DMS53 (cell line): Measurements from ENCODE around the gene AGBL1.
A peak's percentile ranks its signal among the peaks of the same experiment; 100 is the strongest.

Source experiments
- DNase-seq: peaks from one replicate; lab custom pipeline; 2025; lab: John Stamatoyannopoulos, UW

AGBL1 gene

GRCh38 chr15:86591994-86592735 lies 512.5 kb downstream of the AGBL1 start:
- no peak for DNase-seq

DNA sequence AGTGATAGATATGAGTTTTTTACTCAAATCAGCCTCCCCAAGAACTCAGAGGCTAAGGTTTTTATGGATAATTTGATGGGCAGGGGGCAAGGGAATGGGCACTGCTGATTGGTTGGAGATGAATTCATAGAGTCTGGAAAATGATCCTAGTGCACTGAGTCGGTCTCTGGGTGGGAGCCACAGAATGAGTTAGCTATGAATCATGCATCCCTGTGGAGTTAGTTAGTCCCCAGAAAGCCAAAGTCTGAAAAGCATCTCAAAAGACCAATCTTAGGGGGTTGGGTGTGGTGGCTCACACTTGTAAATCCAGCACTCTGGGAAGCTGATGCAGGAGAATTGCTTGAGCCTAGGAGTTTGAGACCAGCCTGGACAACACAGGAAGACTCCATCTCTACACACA lies 516.1 kb downstream of the AGBL1 start:
- DNase-seq: no peak

- DNase-seq: no peak
These were observed 523.8 kb downstream of the AGBL1 start for GRCh38 chr15:86603466-86603865.

DNA sequence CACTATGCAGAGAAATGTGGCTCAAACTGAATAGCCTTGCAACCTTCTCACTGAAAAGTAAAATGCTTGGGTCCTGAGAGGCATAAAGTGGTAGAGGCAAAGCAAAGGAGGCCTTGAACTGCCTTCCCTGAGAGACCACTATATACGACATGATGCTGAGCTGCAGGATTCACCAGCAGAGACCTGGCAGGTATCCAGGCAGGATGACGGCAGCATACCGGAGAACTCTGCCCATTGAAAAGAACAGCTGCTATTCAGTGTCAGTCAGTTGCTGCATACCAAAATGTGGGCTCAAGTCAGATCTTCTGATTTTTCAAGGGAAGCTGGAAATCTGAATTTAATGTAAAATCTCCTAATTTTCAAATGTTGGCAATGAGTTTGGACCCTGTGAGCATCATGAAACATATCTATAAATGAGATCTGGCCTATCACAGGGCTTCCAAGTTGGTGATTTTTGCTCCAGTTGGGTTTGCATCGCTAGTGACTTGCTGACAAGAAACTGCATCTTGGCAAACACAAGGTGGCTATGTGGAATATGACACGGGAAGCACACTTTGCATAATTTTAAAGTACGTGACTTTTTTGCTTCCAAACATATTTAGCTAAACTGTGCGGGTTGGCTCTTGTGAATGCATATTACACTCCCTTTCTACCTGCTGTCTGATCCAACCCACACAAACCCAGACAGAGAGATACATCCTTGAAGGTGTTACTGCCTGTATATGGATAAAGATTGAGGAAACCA lies 529.0 kb downstream of the AGBL1 start:
- DNase-seq: no peak

DNA sequence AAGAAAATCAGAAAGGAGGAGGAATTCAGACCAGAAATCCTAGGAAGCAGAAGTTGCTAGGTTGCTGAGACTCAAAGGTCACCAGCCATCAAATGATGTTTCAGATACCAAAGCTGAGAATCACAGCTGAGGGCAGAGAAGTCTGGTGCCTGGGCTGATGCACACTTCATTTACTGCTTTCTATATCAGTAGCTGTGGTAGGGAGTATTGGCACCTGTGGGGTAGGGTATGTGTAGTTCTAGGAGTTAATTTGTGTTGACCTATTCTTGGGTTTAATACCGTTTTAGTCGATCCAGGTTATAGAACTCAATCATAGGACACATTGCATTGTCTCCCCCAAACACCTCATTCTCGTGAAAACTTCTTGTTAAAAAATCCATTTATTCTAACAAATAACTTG lies 529.6 kb downstream of the AGBL1 start:
- no peak for DNase-seq

- no peak for DNase-seq
These were observed 530.4 kb downstream of the AGBL1 start for GRCh38 chr15:86610038-86610437.

DNA sequence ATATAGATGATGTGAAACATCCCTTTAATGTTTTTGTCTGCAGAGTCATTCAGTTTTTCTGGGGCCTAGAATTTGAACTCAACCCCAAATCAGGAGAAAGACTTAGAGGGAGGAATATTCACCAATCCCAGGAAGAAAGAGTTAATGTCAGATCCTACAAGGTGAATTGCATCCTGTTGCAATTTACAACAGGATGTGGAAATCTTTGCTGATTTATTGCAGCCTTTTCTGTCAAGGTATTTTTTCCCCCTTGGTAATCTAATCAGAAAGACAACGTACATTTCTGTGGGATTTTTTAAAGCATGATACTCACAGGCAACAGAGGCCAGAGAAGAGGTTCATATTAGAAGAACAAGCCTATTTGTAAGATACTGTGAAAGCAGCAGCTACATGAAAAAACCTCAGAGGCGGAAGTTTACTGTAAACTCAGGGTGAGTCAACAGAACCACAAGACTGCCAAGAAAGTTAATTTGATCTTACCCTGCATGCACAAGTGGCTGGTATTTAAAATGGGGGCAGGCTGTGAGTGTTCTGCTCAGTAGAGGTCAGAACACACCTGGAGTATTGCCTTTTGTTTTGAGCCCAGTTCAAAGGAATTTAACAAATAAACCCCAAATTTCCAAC lies 531.9 kb downstream of the AGBL1 start:
- DNase-seq: no peak

DNA sequence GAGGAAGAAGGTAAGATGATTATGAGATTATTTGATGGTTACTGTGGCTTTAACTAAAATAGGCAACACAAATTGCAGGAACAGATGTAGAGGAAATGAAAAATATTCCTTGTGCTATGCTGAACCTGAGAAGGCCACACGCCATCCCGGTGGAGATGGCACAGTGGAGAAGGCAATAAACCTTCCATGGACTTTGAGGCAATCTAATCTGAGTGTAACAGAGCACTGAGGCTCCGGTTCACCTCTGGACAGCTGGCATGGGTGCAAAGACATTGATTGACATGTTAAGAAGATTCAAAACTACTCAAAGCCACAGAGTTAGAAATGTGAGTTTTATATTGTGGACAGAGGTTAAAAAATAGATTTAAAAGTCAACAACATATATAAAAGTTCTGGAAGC lies 535.7 kb downstream of the AGBL1 start:
- DNase-seq: no peak

DNA sequence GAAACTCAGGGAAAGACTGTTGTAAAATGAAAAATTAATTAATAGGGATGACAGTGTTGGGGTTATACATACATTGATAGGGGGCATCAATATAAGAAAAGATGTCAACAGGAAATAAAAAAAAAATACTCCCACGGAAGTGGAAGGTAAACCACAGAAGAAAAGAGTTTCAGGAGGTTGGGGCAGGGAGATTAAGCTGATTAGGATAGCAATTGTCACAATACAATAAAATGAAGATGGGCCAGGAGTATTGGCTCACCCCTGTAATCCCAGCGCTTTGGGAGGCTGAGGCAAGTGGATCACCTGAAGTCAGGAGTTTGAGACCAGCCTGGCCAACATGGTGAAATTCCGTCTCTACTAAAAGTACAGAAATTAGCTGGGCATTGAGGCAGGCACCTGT lies 536.1 kb downstream of the AGBL1 start:
- no peak for DNase-seq

- DNase-seq: no peak
These were observed 537.1 kb downstream of the AGBL1 start for GRCh38 chr15:86616771-86617170.

DNA sequence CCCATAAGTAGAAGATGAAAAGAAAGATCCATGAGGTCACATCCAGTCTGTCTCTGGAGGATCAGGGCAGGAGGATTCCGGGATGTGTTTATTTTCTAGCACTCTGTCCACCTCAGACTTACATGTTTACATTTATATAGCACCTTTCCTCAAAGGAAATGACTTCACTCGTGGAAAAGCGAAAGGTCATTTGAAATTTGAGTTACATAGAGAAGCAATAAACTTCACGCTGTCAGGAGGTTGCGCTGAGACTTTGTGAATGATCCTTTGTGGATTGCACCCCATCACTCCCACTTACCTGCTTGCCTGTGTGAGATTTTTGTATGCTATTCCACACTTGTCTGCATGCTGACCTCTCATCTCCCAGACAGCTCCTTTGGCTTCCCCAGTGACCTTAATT lies 540.5 kb downstream of the AGBL1 start:
- no peak for DNase-seq

DNA sequence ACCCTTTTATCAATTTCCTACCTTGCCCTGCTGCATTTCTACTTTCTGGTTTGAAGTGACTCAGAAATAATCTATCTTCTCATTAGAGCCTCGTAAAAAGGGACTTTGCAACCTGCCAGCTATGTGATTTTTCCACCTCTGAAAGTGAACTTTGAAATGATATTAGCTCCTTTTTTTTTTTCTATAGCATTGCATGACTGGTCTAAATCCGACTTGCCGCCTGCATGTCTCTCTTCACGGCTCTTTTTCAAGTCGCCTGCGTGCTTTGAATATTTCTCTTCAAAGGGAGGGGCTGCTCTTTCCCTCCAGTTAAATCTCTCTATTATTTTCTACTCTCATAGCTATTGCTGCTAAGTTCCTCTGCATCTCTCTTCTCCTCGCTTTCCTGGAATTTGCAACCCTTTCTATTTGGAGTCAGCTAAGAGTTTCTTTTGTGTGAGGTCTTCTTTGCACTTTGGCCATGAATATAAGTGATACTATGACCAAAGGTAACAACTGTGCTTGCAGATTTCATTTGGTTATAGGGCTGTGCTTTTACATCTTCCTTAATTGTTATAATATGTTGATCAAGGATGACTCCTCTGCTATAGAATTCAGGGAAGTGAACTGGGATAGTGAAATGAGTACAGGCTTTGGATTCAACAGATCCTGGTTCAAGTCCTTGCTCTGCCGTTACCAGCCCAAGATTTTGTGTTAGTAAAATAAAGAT lies 541.1 kb downstream of the AGBL1 start:
- no peak for DNase-seq

GRCh38 chr15:86623236-86623635 lies 543.6 kb downstream of the AGBL1 start:
- no peak for DNase-seq

- peak; percentile 72 for DNase-seq
These were observed 544.8 kb downstream of the AGBL1 start for GRCh38 chr15:86624261-86625036.

DNA sequence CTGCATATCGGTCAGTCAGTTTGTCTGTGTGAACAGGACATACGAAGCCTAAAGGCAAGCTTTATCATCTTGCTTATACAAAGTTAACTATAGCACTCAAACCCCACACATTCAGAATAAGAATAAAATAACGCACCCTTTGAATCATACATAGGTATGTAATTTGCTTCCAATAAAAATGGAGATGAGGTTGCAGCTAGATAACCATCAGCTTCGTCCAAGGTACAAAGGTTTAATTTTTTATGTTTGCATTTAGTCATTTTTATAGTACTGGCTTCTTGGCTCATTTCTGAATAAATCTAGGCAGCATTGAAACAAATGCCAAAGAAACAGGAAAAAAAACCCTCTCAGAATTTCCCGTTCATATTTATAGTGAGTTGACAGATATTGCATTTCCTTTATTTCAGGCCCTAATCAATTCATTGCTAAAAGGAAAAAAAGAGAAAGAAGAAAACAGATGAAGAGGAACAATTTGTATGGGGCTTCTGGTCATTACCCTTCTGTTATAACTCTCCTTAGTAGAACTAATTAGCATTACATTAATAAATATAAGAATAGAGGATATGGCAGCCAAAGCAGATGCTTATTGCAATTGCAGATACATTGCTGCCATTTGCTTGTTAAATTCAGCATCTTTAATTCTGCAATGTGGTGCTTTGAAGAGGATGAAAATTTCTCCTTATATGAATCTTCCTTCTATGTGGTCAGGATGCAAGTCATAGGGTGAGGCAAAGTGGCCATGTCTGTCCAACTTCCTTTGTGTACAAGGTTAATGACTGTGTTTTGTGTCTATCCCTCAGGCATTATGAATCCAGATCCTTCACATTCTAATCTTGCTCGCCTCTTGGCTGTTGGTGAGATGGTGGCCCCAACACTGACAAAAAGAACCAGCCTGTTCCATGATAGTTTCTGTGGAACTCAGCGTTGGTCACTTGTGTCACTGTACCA lies 550.0 kb downstream of the AGBL1 start:
- no peak for DNase-seq

- no peak for DNase-seq
These were observed 551.3 kb downstream of the AGBL1 start for GRCh38 chr15:86630946-86631345.

DNA sequence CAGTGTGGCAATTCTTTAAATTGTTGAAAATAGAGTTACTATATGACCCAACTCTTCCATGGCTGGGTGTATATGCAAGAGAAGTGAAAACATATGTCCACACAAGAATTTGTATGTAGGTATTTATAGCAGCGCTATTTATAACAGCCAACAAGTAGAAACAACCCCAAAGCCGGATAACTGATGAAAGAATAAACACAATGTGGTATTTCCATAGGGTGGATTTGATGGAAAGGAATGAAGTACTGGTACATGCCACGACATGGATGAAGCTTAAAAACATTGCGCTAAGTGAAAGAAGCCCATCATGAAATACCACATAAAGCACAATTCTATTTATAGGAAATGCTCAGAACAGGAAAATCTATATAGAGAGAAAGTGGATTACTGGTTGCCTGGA lies 554.5 kb downstream of the AGBL1 start:
- DNase-seq: no peak

GRCh38 chr15:86634992-86635638 lies 555.4 kb downstream of the AGBL1 start:
- no peak for DNase-seq

DNA sequence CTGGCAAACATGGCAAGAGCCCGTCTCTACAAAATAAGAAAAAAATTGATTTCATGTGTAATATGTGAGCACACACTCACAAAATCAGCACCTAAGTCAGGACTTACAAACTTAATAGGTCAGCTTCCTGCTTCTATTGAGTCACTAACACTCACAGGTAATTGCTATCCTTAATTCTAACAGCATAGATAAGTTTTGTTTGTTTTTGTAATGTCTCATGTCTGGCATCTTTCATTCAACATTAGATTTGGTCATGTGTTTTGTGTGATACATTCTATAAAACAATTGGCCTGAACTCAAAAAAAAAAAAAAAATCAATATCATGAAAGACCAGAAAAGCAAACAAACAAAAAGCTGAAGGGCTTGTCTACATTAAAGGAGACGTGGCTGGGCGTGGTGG lies 564.7 kb downstream of the AGBL1 start:
- no peak for DNase-seq

- no peak for DNase-seq
These were observed 566.3 kb downstream of the AGBL1 start for GRCh38 chr15:86645925-86646500.
